Hippocampal formation (tissue), 2 donors: ENCODE results near the gene NTM.

Experiments
- DNase-seq, 2 donors: peaks; one replicate each; lab custom pipeline; 2025; lab: John Stamatoyannopoulos, UW

Gene NTM

DNA sequence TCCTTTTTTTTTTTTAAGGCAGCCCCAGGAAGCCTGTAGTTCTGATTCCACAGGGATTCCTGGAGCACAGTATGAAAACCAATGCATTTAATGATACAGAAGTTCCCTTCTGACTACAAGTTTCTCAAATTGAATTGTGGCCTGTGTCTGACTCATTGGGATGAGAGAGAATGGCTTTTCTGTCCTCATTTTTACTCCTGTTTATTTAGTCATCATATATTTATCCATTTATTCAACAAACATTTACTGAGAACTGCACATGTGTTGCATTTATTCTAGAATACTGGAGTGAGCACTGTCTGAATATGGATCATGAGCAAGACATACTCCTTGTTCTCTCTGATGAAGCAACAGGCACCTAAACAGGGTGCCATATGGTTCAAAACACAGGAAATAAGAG is 231.2 kb downstream of the NTM start:
- DNase-seq: peak in 1 of 2 donors; percentile 42

DNA sequence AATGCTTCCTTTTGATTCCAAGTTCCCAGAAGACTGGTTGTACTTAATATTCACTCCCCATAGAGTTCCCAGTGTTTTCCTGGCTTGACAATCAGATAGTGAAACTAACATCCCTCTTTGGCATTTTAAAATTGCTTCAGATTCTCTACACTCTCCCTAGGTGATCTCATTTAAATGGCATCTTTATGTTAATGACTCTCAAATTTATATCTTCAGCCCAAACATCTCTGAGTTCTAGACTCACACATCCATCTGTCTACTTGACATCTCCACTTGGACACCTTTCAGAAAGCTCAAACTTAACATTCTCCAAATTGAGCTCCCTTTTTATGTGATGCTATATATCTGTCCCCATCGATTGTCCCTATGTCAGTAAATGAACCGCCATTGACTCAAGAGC is 232.0 kb downstream of the NTM start:
- no peak for DNase-seq

DNA sequence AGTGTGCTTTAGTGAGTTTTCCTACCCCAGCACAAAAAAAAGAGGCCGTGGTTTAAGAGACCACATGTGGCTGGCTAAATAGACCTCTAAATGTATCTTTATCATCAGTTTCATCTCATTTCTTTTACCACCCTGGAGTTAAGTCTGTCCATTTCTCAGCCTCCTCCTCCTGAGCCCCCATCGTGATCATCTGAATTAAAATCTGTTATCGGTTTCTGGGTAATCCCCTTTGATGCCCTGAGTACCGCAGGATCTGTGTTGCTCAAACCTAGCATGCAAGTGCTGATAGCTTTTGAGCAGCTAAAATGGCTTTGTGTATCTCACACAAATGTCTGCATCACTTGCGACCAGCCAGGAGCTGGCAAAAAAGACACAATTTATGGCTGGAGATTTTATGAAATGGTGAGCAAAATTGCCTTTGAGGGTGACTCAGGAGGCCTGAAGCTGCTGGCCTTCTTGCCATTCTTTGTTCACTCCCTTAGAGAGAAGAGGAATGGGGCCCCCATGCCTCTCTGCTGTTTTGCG is 236.5 kb downstream of the NTM start:
- no peak for DNase-seq

DNA sequence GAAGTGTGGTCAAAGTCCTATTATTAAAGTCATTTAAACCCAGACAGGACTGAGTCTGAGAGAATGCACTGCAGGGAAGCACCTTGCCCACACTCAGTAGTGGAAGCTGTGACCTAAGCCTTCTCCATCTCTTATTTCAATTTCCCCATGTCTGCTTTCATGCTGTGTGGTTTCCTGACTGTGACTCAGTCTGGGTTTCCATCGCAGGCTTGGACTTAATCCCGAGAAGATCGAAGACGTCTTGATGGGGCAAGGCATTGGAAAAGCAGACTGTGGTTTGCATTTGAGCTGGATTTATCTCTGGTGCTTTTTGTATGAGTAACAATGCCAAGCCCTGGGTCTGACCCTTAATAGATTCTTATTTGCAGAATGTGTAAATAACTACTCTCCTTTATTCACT is 238.9 kb downstream of the NTM start:
- DNase-seq: no peak

DNA sequence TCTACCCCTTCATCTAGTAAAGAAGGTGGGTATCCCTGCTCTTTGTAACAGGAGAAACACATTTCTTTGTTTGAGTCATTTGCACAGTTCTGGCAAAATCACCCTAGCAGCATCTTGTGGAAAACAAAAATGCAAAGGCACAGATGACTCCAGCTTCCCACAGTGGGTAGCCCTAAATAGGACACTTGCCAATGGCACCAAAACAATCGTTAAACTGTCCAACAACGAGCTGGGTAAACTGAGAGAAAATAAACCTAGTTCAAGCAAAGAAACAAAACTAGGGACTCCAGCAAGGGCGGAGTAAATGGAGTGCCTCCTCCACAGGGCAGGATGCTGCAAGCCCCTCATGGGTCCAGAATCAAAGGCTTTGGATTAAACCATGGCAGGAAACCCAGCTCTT is 239.5 kb downstream of the NTM start:
- DNase-seq: peak in 1 of 2 donors; percentile 50

DNA sequence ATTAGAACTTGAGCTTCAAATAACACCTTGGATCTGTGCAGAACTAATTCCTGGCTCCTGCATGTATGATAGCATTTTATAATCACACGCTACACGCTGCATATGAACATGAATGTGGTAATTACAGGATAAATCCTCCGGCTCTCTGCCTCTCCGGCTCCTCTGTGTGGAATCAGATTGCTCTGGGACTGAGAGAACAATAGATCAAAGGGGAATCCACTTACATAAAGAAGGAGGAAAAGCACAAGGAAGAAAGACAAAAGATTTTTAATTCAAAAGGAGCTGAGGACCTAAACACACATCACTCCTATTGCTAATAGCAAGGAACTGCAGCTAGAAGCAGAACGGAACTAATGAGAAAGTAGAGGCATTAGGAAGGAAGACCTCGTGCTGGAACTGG is 240.9 kb downstream of the NTM start:
- DNase-seq: no peak

DNA sequence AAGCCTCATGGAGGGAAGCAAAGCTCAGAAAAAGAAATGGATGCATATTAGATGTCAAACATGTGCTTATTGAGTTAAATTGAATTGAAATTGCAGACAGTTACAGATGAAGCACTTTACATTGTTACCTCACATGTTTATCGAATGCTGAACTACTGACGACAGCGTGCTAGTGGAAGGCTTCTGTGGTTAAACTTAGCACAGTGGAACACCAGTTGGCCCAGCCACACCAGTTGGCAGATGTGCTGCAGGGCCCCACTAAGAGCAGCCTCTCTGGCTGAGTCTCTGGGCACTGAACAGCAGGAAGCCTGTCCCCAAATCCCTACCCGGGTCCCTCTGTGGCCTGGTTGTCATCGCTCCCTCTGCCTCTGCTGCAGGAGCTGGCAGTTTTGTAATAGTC is 242.1 kb downstream of the NTM start:
- DNase-seq: no peak

DNA sequence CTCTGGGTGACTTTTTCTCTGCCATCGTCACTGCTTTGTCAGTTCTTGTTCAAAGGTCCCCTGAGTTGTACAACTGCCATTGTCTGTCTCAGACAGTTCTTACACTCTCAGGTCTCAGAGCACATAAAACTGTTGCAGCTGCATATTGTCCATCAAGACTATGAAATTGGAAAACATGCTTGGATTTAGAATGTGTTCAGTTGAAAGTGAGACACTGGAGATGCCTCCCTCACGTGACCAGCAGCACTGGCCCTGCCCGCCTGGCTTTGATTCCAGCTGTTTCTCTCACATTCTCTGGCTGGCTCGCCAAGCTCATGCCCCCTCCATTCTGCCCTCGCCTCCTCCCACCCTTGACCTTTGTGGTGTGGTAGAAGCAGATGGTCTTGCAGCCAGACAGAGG is 244.2 kb downstream of the NTM start:
- peak; percentile 69 to 73 for DNase-seq

DNA sequence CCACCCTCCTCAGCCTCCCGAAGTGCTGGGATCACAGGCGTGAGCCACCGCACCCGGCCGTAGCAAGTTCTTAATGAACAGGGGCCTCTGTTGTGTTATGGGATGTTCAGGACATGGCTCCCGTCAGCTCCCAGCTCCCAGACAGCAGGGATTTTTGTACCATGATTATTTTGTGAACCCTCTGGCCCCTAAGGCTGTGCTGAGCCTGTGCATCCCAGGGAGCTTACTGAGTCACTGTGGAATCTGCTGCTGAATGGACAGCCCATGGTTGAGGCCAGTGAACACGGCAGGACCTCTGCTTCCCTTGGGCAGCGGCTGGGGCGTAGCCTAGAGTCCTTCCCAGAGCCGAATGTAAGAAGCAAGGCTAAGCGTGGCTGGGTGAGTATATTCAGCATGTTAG is 245.2 kb downstream of the NTM start:
- DNase-seq: no peak

DNA sequence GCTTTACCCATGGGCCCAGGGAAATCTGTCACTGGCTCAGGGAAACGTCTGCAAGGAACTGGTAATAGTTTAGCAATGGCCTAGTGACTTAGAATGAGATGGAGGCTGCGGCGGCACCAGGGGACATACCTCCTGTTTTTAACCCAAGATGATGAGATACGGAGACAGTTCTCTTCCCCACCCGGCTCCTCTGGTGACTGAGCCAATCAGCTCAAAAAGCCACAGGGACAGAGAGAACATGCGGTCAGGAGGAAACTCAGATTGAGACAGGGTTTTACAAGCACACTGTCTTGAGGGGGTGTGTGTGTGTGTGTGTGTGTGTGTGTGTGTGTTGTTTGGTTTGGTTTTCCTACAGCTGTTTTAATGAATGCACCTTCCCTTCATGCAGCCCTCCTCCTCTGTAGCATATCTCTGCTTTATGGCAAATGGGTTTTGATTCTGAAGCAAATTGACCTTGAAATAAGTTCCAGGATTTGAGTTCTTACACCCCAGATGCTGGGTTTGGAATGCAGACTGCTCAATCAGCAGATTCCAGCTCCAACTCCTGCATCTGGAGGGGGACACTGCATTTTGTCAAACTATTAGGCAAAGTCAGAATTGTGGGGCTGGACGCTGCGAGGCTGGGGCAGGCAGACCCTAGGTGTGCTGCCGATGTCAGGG is 246.2 kb downstream of the NTM start:
- no peak for DNase-seq

DNA sequence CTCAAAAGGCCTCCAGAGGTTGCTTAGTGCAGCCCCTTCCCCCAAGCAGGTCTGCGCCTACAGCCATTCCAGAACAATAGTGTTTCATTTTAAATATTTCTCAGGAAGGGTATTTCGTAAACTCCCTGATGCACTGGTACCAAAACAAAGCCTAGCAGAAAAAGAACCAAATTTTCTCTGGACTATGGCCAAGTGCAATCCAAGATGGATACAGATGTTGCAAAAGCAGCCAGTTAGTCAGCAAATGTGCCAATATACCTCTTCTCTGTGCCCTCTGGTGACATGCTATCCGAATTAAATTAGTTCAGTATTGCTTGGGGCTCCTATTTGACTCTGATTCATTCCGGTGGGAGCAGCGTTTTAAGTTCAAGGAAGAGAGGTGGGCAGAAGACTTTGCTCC is 247.8 kb downstream of the NTM start:
- no peak for DNase-seq

DNA sequence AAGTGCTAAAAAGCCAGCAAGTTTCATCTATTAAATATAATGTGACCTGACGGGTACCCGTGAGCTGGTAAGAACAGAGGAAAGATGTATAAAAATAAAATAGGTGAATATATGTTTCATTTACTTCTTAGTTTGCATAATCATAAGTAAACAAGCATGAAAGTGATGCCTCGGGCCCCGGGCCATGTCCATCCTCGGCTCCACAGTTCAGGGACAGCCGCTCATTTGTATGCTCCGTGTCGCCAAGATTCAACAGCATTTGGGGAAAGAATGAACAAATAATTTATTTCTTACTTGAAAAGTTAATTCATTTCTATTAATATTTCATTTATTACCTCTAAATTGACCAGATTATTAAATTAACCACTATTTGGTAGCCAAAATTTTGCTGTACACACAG is 251.8 kb downstream of the NTM start:
- DNase-seq: peak in 1 of 2 donors; percentile 49

DNA sequence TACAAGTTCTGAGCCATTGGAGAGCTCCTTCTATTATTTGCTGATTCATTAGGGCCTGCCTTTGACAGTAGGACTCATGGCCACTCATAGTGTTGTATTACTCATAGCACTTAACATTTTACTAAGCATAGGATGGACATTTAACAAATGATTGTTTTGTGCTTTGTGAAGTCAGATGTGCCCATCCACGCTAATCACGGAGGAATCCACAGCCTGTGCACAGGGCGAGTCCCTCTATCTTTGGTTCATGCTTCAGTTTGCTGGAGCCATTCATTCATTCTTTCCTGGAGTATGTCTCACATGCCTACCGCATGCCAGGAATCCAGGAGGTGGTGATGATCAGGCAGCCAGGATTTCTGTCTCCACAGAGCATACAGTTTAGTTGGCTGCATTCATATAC is 254.1 kb downstream of the NTM start:
- DNase-seq: no peak

DNA sequence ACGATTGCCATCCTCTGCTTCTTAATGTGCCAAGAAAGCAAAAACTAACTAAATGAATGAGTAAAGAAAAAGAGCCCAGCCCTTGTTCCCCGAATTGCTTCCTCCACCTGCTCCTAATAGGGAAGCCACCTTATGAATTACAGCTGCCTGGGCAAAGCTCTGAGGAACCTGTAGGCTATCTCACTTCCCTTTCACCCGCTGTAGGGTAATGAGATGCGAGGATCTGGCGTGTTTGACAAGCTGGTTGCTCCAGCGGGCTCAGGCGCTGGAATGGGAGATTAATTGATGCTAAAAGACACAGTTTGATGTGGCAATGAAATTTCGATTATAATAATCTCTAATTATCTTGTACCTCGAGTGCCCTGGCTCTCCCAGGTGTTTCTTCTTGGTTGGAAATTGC is 256.4 kb downstream of the NTM start:
- no peak for DNase-seq

DNA sequence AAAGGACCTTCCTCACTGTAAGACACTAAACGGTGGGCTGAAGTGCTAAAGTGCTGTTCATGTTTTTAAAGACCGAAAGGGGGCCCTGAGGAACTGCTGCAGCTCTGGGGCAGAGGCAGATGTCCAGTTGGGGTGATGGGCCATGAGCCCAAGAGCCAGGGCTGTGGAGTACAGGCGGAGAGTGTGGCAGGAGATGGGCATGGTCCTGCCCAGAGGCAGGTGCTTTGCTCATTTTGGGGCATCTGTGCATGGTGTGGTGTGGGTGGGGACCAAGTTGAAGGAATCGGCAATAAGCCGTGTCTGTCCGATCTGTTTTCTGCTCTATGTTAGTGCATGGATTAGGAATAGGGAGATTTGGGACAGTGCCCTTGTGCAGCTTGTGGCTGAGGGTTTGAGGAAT is 258.3 kb downstream of the NTM start:
- DNase-seq: no peak

DNA sequence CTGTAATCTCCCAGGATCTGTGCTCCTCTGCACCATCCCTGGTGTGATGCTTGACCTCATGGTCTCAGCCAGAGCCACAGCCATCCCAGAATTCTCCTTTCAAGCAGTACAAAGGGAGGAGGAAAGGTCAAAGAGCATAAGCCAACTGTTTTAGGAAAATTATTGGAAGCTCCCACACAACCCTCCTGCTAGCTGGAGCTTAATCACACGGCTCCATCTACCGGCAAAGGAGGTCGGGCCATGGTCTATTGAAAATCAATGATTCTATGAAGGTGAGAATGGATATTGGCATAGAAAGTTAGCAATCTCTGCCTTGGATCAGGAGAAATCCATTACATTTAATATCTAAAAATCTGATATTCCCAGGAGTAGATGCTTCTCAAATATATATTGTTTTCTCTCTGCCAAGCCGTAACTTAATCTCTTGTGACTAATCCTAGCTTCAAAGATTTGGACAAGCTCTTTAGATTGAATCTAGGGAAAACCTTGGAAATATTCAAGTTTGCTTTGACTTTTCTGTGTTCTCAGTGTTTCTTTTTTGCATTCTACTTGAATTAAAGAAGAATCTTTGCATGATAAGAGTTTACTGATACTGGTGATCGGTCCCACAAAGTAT is 259.6 kb downstream of the NTM start:
- peak in 1 of 2 donors; percentile 32 for DNase-seq

DNA sequence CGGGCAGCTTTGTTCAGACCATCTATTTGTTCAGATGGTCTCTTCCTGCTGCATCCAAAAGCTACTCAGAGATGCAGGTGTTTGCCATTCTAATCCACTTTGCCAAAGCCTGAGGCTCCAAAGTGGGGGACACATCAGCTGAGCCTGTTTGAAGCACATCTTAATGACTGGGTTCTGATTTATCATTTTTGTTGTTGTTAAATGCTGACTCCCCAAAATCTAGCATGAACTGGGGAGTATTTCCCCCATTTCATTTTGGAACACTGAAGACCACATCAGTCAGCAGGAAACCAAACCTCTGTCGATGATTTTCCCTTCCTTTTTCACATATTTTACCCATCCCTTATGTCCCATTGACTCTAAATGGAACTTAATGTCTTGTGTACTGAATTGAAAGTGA is 262.6 kb downstream of the NTM start:
- no peak for DNase-seq

DNA sequence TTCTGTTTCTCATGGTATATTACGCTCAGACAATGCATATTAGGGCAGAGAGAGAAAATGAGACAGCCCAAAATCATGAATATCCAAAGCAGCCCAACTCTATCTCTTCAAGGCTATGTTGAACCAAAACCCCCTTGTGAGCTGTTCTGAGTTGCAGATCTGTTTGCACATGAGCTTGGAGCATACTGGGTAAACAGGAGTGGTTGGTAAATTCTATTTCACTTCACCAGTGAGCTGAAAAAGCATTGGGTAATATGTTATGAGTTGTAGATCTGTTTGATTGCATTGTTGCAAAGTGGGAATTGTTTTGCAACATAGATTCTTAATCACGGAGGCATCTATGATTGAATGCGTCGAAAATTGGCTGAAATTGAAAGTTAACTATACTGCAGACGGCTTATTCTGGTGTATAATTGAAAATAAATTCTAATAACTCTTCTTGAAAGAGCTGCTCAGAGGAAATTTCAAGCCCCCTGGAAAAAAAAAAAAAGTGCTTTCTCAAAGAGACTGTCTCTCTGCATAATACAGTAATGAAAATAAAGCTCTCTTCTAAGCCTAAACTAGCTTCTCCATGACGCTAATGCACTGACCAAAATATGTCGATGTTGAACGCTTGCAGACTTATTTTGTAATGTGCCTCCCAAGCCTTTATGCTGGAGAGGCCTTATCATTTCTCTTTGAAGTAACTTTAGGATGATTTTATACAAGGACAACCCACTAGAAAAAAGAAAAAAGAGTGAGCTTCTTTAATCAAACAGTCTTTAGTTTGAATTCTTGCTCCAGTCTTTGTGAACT is 263.7 kb downstream of the NTM start:
- peak in 1 of 2 donors; percentile 57 for DNase-seq

DNA sequence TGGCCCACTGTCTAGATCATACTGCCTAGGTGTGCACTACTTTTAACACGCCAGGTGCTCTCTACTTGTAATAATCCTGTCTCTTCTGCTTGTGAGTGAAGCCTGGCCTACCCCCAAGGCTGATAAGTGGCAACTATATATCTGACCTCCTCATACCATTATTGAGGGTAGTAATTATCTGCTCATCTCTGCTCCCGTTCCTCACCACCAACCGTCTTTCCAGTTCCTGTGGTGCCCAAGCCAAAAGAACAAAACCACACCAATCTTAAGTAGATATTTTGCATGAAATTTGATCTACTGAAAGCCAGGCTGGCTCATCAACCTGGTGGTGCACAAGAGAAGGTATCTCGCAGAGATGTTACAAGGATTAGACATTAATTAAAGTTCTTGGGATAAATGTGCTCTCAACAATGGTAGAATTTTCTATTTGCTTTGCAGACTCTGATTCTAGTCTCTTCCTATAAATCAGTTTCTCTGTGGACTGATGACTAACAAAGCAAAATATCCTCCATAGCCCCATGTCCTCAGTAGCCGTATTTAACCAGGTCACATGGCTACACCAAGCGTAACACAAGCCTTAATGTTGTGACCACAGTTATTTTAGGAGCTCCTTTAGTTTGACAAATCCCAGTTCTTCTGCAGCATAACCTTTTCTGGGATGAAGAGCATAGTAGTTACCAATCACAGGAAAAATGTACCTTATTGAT is 267.2 kb downstream of the NTM start:
- DNase-seq: no peak

DNA sequence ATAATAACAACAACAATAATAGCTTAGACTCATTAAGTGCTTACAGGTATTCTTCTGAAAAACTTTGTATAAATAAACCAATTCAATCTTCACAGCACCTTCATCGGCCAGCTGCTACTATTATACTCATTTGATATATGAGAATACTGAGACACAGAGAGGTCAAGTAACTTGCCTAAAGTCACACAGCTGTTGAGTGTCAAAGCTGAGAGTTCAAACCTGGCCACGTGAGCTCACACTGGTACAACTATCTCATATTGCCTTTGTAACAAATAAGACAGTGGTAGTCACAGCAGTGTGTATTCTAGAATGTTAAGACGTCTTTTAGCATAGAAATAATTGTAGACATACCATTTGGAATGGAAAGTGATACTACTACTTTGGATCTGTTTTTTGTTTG is 268.5 kb downstream of the NTM start:
- no peak for DNase-seq

DNA sequence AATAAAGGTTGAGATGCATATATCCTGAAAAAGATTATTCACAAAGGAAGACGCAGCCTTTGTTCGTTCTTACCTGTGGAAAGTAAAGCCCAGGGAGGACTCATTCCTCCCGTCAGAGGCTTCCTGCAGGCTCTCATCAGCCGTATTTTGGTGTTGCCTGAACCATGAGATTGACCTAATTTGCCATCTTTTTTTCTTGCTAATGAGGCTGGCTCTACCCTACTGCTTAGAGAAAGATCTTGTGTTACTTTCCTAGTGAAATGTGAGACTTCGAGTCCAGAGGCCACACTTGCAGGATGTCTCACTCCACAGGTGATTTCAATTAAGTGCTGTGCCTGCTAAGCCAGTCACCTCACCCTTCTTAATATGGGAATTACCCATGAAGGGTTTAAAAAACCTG is 269.9 kb downstream of the NTM start:
- no peak for DNase-seq

DNA sequence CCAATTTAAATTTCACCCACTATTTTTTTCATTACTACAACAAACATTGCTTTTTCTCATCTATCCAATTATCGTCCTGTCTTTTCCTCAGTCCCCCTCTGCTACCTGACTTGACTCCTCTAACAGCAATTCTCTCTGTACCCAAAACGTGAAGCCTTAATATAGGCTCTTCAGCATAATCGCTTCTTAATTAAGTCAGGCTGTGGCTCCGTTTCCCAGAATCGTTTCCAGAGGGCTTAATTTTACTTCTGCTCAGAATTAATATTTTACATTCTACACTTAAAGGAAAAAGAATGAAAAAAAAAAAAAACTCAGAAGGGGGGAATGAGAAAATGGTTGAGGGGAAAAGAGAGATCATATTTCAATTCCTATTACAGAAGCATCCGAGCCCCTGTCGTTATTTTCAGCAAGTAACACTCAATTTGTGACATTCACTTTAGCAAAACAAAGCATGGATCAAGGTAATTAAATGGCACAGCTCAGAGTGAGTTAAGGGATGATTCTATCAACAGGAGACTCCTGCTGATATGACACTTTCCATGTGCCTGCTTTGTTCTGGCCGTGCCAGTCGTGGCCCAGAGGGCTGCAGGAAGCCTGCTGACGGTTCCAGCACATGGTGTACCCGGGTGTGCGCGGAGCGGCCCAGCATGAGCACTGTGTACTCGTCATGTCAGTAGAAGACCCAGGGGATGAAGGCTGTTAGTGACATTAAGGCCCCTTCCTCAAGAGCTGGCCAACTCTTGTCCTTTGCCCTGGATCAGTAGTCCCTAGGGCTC is 272.5 kb downstream of the NTM start:
- no peak for DNase-seq
